NOMO-1 treated with dmso at 0.1 percent for 144 hours (cell line): ENCODE results near the gene EXOSC7.
"Not testable (repeated sequence)": the region's sequence is repeated elsewhere in the genome, so short reads cannot be mapped to it uniquely, and the experiment has no call there.

ENCODE experiments used
- DNase-seq: peaks from one replicate; lab custom pipeline; 2025; ENCODE audit not compliant: unreplicated experiment; lab: John Stamatoyannopoulos, UW

The EXOSC7 gene

DNA sequence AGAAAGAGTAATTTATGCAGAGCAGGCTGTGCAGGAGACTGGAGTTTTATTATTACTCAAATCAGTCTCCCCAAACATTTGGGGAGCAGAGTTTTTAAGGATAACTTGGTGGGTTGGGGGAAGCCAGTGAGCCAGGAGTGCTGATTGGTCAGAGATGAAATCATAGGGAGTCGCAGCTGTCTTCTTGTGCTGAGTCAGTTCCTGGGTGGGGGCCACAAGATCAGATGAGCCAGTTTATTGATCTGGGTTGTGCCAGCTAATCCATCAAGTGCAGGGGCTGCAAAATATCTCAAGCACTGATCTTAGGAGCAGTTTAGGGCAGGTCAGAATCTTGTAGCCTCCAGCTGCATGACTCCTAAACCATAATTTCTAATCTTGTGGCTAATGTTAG is 77.8 kb downstream of the EXOSC7 start:
- not testable (repeated sequence) for DNase-seq

DNA sequence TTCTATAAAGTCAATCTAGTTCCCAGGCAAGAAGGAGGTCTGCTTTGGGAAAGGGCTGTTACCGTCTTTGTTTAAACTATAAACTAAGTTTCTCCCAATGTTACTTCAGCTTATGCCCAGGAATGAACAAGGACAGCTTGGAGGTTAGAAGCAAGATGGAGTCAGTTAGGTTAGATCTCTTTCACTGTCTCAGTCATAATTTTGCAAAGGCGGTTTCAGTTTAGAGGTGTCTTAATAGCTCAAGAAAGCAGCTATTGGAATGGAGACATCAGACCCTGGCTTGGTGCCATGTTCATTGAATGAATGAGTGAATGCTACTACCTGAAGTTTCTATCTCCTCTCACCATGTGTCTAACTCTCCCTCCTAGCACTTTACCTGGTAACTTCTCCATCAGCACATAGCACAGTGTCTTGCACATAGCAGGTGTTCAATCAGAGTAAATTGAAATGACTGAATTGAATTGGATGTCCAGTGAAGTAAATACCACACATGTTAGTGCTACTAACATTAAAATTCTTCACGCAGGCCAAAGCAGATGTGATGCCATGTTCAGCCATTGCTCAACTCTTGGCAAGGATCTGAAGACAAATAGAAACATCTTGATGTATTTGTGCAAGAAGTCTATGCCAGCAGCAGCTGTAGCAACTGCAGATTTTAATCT is 78.3 kb downstream of the EXOSC7 start:
- no peak for DNase-seq

DNA sequence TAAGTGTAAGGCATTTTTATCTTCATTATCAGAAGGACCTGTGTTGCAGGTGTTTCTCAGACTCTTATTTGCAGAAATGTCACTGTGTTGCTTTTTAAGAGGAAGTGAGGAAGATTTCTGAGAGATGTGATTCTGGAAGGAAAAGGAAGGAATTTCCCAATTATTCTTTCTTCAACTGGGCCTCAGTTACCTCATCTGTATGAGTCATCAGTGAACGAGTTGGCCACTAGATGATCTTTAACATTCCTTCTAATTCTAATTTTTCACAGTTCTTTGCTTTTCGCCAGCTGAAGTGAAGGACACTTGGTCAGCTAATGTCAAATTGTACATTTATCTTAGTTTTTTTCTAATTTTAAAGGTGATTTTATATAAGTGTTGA is 79.0 kb downstream of the EXOSC7 start:
- no peak for DNase-seq

DNA sequence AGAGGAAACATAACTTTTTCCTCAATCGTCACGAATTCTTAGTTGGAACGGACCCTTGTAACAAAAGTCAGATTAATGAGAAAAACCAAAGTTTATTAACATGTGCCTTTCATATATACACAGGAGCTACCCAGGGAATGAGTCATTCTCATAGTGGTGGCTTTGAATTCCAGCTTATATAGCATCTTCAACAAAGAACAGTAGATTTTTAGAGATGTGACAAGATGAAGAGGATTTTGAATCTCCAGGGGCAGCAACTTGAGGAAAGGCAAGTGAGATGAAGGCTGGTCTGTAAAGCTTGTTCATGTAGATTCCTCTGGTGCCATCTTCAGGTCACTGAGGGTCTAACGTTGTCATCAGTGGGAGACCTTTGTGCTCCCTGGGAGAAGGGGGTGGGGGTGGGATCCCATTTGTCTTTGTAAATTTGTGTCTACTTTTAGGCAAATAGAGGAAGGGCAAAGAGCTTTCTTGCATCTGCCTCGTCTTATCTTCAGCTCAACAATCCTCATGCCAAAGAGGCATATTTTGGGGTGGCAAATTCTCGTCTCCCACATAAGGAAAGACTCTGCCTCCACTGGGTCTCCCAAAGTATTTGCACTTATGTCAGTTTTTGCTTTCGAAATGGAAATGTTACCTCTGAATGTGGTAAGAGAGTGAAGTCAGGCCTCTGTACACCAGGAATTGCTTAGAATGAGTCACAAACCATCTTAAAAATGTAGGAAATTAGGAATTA is 79.5 kb downstream of the EXOSC7 start:
- DNase-seq, result no peak

DNA sequence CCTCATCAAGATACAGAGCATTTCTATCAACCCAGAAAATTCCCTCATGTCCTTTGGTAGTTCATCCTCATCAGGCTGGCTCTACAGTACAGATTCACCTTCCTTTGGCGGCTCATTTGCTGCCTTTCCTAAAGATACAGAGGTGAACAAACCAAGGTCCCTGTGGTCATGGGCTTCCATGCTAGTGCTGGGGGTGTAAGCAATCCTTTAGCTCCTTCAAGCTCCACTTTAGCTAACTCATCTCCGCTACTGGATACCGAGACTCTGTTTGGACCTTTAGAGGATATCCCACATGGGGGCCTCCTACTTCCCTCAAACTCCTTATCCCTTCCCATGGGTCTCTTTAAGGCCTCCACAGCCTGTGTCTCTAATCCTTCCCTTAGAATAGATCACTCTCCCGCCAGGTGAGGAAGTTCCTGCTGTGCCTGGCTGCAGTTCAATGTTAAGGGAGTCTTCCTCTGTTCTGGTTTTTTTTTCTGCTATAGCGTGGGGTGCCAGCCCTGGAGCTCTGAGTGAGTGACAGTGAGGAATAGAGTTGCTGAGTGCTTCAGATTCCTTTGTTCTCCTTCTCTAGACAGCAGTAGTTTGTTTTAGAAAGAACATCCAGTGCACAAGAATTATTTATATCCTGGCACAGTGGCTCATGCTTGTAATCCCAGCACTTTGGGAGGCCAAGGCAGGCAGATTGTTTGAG is 80.7 kb downstream of the EXOSC7 start:
- no peak for DNase-seq

DNA sequence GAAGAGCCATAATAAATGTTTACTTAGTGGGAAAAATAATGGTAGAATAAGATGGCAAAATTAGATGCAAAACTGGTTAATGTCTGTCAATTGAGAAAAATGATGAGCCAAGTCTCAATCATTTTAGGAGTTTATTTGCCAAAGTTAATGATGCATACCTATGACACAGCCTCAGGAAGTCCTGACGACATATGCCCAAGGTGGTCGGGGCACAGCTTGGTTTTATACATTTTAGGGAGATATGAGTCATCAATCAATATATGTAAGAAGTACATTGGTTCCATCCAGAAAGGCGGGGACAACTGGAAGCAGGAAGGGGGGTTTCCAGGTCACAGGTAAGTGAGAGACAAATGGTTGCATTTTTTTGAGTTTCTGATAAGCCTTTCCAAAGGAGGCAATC is 81.5 kb downstream of the EXOSC7 start:
- no peak for DNase-seq

DNA sequence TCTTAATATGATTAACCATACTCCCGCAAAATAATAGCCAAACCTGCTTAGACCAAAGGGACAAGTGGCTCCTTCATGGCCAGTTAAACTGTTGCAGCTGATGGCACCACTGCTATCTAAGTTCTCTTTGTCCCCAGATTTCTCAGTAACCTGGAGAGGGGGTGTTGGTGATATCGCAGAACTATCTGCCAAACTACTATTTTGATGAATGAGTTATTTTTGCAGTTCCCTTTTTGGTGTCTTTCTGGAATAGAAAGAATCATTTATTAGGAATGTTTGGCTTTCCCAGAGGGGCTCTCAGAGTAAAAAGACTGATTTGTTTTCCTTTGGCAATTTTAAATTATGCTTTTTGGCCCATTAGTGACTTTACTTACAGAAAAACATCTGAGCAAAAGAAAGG is 83.1 kb downstream of the EXOSC7 start:
- no peak for DNase-seq

DNA sequence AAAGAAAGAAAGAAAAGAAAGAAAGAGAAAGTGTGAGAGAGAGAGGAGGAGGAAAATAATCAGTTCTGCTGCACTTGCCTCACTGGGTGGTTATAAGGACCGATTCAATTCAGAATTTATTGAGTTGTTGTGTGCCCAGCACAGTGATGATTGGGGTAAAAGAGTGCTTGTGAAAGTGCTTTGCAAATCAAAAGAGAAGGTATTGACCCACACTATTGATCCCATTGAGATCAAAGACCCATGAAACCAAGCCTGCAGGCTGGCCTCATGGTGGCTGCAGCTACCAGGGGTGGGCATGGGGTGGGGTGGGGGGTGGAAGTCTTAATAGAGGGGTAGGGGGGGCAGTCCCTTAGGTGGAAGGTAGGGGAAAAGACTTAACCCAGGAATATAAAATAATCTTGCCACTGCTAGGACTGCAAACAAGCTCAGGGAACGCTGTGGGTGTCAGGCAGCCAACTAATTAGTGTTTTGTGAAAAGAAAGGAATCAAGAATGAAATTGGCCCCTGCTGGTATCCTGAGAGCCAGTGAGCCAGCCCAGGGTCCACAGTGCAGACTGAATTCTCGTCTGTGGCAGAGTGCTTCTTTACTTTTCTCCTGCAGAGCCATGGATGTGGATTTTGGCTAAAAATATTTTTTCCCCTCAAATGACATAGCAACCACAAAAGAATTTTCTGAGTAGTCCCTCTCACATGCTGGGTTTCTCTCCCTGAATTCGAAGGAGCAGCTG is 84.3 kb downstream of the EXOSC7 start:
- DNase-seq, result no peak
